COLO668 (cell line): Measurements from ENCODE around the gene MKRN2.
"Not testable (repeated sequence)": the region's sequence is repeated elsewhere in the genome, so short reads cannot be mapped to it uniquely, and the experiment has no call there.

Source experiments
- DNase-seq: peaks from one replicate; lab custom pipeline; 2025; ENCODE audit not compliant: unreplicated experiment; lab: John Stamatoyannopoulos, UW

Gene MKRN2, protein sequence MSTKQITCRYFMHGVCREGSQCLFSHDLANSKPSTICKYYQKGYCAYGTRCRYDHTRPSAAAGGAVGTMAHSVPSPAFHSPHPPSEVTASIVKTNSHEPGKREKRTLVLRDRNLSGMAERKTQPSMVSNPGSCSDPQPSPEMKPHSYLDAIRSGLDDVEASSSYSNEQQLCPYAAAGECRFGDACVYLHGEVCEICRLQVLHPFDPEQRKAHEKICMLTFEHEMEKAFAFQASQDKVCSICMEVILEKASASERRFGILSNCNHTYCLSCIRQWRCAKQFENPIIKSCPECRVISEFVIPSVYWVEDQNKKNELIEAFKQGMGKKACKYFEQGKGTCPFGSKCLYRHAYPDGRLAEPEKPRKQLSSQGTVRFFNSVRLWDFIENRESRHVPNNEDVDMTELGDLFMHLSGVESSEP

DNA sequence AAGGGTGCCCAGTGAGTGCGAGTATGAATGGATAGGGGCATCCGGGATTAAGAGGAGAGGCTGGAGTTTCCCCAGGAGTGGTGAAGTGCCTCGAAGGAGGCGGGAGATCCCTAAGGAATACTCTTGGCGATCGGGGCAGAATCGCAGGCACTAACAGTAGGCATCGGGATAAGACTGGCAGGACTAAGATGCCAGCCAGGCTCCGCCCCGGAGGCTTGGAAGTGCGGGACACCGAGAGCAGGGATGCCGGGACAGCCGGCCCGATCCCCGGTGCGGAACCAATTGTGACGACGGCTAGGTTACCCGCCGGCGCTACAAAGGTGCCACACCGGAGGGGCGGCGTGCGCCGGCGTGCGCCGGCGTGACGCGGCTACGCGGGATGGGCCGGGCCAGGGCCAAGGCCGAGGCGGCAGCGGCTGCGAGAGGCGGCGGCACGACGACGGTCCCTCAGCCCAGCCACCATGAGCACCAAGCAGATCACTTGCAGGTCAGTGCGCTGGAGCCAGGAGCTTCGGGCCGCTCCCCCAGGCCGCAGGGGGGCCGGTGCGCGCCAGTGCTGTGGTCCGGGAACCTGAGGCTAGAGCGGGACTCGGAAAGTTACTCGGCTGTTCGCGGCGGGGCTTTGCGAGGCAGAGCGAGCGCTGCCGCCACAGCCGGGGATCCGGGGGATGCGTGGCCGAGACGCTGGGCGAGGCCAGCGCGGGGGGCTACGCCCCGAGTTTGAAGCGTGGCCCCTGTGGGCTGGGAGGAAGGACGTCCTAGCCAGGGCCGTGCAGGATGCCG, at the start of gene MKRN2:
Gene MKRN2 (plus strand): TSS at position 398 of the 783 bp plus-strand sequence. CDS start 64 bp downstream, at position 462.
- DNase-seq, result peak; percentile 86

DNA sequence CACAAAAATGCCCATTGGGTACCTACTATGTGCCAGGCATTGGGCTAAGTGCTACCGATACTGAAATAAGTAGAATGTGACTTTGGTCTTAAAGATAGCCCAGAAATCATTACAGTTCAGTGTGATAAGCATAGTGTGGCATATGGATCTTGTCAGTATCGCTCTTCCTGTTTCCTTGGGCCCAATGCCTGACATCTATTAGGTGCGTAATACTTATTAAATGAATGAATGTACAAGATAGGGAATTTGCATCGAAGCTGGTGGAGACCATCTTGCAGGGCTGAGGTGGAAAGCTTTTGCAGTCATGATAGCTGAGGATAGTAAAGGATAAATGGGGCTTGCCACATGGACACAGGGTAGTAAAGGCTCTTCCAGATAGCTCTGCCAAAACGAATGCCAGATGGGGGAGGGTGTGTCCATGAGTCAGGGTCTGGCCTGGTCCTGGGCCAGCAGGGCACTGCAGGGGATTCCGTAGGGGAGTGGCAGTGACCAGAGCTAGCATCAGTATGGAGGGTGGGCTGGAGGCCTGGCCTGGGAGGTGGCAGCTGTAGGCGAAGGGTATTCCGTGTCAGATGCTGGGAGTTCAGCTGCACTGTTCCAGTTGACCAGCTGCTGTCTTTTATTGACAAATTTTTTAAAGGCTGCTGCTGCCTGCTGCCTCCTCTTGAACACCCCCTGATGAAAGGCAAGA, 49.2 kb upstream of the MKRN2 start:
- DNase-seq, result no peak

DNA sequence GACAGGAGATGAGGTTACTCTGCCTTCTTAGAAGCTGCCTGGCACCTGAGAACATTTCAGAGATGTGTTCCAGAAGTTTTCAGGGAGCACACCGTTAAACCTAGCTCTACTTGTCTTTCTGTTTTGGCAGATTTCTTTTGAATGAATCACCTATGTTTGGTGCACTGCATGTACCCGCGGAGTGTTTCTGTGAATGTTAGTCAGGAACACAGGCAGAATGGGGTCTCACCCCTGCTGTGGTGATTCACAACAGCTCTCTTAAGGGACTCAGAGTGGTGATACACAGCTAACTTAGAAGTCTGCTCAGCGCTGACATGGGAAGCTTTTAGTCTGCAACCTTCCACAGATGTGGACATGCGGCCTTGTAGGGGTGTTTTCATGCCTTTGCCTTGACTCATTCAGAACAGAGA, 48.6 kb upstream of the MKRN2 start:
- DNase-seq, result no peak

DNA sequence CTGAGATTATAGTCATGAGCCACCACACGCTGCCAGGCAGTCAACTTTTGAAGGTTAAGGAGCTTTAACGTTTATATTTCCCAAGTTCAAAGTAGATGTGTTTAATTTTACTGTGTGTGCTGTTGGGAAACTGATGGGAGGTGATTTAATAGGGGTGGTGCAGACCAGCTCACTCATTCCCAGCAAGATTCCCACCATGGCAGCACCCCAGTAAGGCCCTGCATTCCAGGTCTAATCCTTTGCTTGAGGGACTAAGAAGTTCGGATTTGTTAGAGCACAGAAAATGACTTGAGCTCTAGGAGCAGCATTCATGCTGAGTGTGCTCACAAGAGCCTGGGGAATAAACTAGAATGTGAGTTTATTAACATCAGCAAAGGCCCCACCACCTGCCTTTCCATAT, 47.4 kb upstream of the MKRN2 start:
- no peak for DNase-seq

DNA sequence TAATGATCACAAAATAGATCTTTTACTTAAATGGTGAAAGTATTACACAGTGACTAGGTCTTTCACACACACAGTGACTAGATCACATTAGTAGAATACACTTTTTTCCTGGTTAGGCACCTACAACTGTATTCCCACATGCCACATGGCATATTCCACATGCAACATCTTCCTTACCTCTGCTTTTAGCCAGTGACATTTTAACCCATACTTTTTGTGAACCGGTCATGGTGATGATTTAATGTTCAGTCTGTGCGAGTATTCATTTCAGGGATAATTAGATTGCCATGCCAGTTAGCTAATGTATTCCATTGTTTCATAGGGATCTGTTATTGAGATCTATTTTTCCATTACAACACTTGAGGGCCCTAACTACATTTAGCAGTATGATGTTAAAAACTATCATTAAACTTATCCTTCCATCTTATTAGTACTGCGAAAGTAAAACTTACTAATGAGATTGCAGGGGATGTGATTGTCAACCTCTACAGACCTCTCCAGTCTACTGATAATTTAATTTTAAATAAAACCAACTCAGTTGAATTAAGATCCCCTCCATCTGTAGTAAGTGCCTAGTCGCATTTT, 44.3 kb upstream of the MKRN2 start:
- no peak for DNase-seq

DNA sequence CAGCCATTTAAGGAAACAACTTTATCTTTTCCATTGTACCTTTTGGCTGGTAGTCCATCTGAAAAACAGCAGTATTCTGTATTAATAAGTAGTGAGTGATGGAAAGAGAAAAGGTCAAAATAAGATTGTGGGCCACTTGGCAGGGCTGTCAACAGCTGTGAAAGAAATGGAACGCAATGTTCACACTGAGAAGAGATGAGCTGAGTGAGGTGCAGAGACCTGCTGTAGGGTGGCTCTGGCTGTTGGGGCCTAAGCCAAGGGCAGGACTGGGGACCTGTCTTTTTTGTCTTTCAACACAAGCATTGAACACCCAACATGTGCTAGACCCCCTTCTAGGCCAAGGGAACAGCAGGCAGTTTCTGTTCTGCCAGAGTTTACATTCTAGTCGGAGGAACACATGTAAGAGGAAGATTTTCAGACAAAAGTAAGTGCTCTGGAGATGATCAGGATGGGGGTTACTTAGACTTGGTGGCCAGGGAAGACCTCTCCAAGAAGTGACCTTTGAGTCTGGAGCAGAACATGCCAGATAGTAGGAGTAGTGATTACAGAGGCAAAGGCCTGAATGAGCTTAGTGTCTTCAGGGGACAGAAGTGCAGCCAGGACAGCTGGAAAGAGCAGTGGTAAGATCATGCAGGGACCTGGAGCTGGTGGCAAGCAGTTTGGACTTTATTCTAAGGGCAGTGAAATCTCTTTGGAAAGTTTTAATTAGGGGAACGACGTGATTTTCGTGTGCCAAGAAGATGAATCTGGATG, 43.0 kb upstream of the MKRN2 start:
- no peak for DNase-seq

DNA sequence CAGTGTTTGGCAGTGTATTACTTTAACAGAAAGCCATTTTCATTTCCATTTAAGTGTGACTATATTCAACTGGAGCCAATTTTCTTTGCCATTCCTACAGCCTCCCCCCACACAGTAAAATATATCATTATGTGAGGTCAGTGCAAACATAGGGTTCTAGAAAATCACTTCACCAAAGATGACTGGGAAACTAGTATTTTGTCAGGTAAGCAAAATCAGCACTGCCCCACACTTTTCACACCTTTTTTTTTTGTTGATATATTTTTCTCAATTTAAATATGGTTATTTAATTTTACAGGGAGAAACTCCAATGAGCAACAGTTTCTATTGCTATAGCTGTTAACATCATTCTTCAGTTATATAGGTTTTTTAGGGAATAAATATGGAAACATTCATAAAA, 41.3 kb upstream of the MKRN2 start:
- DNase-seq, result no peak

DNA sequence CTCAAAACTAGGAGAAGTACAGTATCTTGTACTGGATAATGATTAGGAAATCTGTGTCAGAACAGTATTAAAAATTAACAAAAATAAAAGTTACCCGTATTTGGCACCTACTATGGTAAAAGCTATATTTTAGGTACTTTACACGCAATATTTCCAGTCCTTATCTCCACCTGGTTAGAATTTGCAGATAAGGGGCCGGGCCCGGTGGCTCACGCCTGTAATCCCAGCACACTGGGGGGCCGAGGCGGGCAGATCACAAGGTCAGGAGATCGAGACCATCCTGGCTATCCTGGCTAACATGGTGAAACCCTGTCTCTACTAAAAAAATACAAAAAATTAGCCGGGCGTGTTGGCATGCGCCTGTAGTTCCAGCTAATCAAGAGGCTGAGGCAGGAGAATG, 40.0 kb upstream of the MKRN2 start:
- DNase-seq, result no peak

DNA sequence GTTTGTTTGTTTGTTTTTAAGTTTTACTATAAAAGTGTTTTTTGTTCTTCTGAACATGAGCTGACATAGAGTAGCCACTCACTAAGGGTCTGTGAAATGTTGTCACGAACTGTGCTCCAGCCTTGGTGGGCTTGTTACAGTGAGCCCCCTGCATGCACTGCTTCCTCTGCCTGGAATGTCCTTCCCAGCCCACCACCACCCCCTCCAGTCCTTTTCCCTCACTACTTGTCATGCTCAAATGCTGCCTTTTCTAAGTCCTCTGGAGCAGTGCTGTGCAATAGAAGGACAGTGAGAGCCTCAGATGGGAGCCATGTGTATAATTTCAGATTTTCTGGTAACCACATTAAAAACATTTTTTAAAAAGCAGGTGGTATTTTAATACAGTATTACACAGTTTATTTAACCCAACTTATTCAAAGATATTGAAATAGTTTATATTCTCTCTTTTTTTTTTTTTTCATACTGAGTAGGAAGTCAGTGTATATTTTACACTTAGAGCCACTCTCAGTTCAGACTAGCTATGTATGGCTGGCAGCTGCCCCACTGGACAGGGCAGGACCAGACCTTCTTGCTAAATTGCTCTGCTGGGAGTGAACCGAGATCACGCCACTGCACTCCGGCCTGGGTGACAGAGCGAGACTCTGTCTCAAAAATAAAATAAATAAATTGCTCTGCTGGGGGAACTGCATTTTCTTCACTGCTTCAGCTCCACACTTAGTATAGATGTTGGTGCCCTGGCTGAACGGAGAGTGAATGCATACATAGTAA, 38.4 kb upstream of the MKRN2 start:
- DNase-seq, result no peak

DNA sequence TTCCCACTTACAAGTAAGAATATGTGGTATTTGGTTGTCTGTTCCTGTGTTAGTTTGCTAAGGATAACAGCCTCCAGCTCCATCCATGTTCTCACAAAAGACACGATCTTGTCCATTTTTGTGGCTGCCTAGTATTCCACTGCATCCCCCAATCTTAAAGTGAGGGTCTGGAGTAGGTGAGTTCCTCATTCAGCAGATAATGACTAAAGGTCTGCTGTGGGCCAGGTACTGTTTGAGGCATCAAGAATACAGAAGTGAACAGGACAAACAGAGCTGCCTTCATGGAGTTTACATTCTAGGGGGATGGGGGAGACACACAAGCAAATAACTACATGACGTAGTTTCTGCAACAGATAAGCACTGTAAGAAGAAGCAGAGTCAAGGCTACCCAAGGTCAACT, 35.9 kb upstream of the MKRN2 start:
- DNase-seq, result no peak

DNA sequence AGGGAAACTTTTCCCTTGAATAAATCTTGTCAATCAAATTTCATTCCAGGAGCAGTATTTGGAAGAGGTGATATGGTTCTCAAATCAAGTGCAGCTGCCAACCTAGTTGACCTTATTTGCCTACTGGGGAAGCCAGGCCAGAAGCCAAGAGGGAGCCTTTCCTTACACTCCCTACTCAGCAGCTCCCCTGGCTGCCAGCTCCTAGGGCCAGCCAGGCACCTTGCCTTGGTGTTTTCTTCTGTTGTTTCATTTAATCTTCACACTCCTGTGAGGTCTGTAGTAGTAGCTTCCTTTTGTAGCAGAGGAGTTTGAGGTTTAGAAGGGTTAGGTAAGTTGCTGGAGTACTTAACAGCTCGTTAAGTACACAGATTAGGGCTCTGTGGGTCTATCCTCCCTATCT, 34.2 kb upstream of the MKRN2 start:
- no peak for DNase-seq

DNA sequence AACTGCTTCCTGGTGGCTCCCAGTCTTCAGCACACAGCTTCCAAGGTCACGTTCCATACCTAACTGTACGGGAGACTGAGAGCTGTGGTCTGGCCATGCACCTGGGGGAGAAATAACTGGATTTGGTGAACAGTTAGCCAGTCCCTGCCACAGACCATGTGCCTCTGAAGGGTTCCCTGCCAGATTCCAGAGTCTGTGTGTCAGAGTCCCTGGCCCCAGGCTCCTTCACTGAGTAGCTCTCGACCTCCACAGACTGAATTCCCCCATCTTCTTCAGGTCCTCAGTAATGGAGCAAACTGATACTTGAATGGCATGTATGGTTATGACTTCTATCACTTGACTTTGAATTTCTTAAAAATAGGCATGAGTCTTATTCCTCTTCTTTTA, 29.1 kb upstream of the MKRN2 start:
- no peak for DNase-seq

DNA sequence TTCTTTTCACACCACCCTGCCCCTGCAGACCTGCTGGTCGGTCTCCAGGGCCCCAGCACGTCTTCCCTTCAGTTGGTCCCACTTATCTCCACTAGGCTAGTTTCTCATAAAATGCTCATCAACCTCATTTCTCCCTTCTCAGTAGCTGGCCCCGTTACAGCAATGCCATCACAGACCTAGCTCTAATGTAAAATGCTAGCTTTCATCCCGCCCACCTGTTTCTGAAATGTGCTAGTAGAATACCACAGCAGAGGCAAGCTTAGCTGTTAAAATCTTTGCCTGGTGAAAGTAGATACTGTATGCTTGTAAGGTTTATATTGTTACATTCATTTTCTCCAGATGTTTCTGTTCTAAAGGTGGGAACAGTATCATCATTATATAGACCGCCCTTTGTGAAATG, 24.7 kb upstream of the MKRN2 start:
- DNase-seq, result no peak

DNA sequence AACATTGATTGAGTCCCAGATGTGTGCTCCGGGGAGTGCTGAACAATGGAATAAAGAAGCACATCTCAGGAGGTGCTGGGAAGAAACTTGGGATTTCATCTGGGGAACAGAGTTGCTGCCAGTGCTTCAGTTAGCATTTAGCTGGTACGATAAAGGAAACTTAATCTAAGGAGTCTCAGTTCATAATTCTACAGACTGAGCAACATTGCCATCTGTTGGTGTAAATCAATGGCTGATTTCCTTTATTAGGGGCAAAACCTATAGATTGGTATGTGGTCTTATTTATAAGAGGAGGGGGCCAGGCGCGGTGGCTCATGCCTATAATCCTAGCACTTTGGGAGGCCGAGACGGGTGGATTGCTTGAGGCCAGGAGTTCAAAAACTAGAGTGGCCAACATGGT, 20.5 kb upstream of the MKRN2 start:
- DNase-seq, result no peak

DNA sequence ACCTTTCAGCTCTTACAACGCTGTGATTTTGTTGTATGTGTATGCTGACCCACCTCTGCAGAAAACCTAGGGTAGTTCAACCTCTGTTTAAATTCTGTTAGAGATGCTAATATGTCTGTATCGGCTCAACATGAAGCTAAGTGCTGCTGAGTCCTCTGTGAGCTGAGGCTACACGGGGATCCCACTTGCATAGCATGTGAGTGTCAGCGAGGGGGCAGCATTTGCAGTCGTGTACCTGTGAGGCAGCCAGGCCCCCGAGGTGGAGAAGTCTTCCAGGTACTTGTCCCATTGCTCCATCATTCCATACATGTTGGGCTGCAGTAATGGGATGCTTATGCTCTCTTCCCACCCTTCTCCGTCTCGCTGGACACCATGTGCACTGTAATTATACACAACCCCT, 15.3 kb upstream of the MKRN2 start:
- DNase-seq, result no peak

DNA sequence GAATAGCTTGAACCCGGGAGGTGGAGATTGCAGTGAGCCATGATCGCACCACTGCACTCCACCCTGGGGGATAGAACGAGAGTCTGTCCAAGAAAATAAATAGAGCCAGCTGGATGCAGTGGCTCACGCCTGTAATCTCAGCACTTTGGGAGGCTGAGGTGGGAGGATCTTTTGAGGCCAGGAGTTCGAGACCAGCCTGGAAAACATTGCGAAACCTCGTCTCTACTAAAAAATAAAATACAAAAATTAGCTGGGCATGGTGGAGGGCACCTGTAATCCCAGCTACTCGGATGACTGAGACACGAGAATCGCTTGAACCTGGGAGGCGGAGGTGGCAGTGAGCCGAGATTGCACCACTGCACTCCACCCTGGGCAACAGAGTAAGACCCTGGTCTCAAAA, 13.4 kb upstream of the MKRN2 start:
- not testable (repeated sequence) for DNase-seq

DNA sequence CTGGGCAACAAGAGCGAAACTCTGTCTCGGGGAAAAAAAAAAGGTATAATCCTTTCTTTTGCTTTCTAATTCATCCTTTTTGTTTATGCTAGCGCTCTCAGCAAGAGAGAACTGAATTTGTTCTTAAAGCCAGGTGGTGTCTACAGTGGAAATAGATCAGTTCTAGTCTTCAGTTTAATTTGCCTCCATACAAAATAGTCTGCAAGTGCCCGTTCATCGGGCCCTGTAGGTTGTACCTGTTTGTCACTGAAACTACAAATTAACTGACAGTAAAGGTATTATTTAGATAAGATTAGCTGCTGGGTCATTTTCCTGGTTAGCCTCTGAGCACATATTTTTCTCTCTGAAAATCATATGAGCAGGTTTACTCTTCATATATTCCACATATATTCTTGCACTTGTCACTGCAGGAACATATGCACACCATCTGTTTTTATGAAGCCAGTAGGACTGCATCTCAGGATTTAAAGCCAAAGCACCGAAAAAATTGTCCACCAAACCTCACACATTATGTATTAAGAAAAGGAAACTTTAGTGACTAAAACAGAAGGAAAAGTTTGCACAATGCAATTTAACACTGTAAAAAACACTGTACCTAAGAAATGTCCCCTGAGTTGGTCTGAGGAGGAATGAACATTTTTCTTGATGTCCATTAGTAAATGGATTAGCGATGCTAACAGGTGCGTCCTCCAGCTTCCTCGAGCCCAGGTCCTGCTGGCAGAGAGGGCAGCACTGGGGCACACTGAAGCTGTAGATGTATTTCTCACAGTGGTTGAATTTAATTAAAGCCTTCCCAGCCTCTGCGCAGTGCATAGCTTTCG, 12.0 kb upstream of the MKRN2 start:
- DNase-seq, result no peak

DNA sequence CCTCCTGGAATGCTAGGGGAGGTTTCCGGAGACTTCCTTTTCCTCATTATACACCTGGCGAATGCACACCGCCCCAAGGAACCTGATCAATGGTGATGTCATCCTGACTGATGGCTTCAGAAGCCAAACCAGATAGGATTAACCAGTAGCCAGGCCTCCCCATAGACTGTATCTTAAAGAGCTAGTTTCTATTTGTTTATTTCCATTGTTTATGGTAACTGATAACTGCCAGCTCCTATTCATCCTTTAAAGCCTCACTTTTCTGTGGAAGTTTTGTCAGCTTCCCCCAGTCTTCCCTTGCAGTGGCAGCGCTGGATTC, 11.5 kb upstream of the MKRN2 start, which contains the start of gene MKRN2OS:
Gene MKRN2OS (minus strand): TSS at position 27 of the 319 bp plus-strand sequence. CDS start 35 bp downstream, outside the sequence.
- peak; percentile 60 for DNase-seq
